GM12878 (cell line): ENCODE data around the gene LBHD1. TPM values are rescaled to one million over a fixed set of nuclear protein-coding genes. Genes with fewer than 3 reads are reported as not detected.

Source experiments
- CHD4 ChIP-seq: fragments of 200-600 bp; sonication (generic); IDR thresholded peaks from 2 replicates; pipeline ENCODE4 v1.6.1; 2016; ENCODE audit warnings: mild to moderate bottlenecking
- ESRRA ChIP-seq: IDR thresholded peaks from 2 replicates; pipeline ENCODE4 v1.6.1; 2012; ENCODE audit warnings: mild to moderate bottlenecking, low read length, improper control_type of control experiment
- MEF2A ChIP-seq: IDR thresholded peaks from 2 replicates; pipeline ENCODE4 v1.6.1; 2011; ENCODE audit warnings: low read depth, mild to moderate bottlenecking, low read length, moderate library complexity; ENCODE audit not compliant: insufficient read depth
- MYB ChIP-seq: fragments of 150-350 bp; IDR thresholded peaks from 2 replicates; pipeline ENCODE4 v1.6.1; 2014; ENCODE audit warnings: mild to moderate bottlenecking, low read depth, low read length, borderline replicate concordance
- POLR2A ChIP-seq: IDR thresholded peaks from 2 replicates; pipeline ENCODE4 v1.6.1; 2011; ENCODE audit warnings: low read depth, mild to moderate bottlenecking, low read length
- SMC3 ChIP-seq: IDR thresholded peaks from 2 replicates; pipeline ENCODE4 v1.6.1; 2011; ENCODE audit warnings: low read length, improper control_type of control experiment, borderline replicate concordance
- SPI1 ChIP-seq: IDR thresholded peaks from 2 replicates; pipeline ENCODE4 v1.6.1; 2011; ENCODE audit warnings: low read depth, mild to moderate bottlenecking, low read length, moderate library complexity, borderline replicate concordance; ENCODE audit not compliant: insufficient read depth
- SUPT20H ChIP-seq: IDR thresholded peaks from 2 replicates; pipeline ENCODE4 v1.6.1; 2011; ENCODE audit warnings: low read depth, mild to moderate bottlenecking, low read length, moderate library complexity, borderline replicate concordance; ENCODE audit not compliant: control insufficient read depth
- polyA plus RNA-seq, 11 experiments: library from polyadenylated mRNA; depleted of rRNA in 4 of 11; unstranded in 6 of 11; stranded (reverse) in 5 of 11; fragments of >200 nt; fragmentation: Nextera tagmentation in 4 of 11; fragmentation: Illumina TruSeq in 1 of 11; extraction: Ambion mirVana in 4 of 11; extraction: Trizol in 1 of 11; gene quantifications; 1 replicate in 1 of 11; 2 replicates in 10 of 11; pipeline versions ENCODE4 v1.2.1 to v1.2.3, GENCODE V29; 2011 to 2016; ENCODE audit warnings: inconsistent platforms in 2 of 11, missing spikeins in 2 of 11, low read depth in 1 of 11
- total RNA-seq, 4 experiments: library from RNA; depleted of rRNA in 3 of 4; stranded (reverse); fragments of >200 nt in 3 of 4; fragmentation: Illumina TruSeq in 1 of 4; extraction: Trizol in 1 of 4; gene quantifications; 2 replicates each; pipeline versions ENCODE4 v1.2.1 to v1.2.3, GENCODE V29; 2013 to 2021
- TF ChIP-seq, protein P1 (sequence below): fragments of 450-650 bp; formaldehyde crosslinking; IDR thresholded peaks from 2 replicates; pipeline ENCODE4 v1.5.0; 2022; ENCODE audit warnings: mild to moderate bottlenecking, missing genetic modification characterization
- TF ChIP-seq, protein P2 (sequence below): fragments of 450-650 bp; IDR thresholded peaks from 2 replicates; pipeline ENCODE4 v1.6.1; 2016; ENCODE audit warnings: mild to moderate bottlenecking
- TF ChIP-seq, protein P3 (sequence below): fragments of 450-650 bp; IDR thresholded peaks from 2 replicates; pipeline ENCODE4 v1.6.1; 2017; ENCODE audit warnings: mild to moderate bottlenecking, moderate library complexity
- TF ChIP-seq, protein P4 (sequence below): IDR thresholded peaks from 2 replicates; pipeline ENCODE4 v1.6.1; 2012; ENCODE audit warnings: mild to moderate bottlenecking, low read depth, low read length

LBHD1 gene
- total and polyA plus RNA-seq, 10 of the 15 experiments (the other 5 are each of a cell fraction or from before 2014, with no cell fraction given) = 0.79 to 12.0 (median 7.6) TPM

DNA sequence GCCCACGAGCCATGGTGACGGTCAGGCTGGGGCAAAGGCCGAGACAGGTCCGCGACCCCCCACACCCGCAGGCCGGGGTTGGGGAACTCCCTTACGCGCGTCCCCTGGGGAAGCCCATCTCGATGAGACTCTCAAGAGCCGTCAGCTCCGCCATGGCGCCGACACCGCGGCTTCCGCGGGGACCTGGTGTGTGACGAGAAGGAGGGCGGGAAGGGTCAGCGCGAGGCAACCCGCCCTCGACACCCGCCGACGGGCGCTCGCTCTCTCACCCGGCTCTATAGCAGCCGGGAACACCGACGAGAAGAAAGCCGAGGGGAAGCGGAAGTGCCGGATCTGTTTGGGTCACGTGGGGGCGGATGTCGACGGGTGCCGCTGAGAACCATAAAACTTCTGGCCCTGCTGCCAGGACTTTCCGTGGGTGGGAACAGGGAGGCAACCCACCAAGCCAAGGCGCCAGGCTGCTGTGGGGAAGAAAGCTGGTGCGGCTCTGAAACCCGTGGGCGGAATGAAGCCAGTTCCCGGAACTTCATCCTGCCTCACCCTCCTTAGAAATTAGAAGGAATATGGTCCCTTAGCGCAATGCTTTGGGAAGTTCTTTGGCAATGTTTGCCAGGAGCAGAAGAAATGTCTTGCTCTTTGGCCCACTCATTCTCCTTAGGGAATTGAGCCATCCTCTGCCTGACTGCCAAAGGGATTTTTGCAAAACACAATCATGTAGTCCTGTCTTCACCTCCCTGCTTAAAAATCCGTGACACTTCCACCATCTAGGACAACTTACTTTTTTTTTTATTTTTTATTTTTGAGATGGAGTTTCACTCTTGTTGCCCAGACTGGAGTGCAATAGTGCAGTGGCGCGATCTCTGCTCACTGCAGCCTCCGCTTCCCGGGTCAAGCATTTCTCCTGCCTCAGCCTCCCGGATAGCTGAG, 7.0 kb upstream of the LBHD1 start, which contains the start of gene UBXN1 (continued):
- TF ChIP-seq, protein P1, sequence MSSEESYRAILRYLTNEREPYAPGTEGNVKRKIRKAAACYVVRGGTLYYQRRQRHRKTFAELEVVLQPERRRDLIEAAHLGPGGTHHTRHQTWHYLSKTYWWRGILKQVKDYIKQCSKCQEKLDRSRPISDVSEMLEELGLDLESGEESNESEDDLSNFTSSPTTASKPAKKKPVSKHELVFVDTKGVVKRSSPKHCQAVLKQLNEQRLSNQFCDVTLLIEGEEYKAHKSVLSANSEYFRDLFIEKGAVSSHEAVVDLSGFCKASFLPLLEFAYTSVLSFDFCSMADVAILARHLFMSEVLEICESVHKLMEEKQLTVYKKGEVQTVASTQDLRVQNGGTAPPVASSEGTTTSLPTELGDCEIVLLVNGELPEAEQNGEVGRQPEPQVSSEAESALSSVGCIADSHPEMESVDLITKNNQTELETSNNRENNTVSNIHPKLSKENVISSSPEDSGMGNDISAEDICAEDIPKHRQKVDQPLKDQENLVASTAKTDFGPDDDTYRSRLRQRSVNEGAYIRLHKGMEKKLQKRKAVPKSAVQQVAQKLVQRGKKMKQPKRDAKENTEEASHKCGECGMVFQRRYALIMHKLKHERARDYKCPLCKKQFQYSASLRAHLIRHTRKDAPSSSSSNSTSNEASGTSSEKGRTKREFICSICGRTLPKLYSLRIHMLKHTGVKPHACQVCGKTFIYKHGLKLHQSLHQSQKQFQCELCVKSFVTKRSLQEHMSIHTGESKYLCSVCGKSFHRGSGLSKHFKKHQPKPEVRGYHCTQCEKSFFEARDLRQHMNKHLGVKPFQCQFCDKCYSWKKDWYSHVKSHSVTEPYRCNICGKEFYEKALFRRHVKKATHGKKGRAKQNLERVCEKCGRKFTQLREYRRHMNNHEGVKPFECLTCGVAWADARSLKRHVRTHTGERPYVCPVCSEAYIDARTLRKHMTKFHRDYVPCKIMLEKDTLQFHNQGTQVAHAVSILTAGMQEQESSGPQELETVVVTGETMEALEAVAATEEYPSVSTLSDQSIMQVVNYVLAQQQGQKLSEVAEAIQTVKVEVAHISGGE (CRISPR knock-in tag) = peak; percentile 42; the same call in 1 of the 2 replicates
- TF ChIP-seq CHD4 = no peak
- no peak for TF ChIP-seq ESRRA
- no peak for TF ChIP-seq SUPT20H
- peak; percentile 94 for TF ChIP-seq POLR2A
- no peak for TF ChIP-seq SMC3
- 0 out of 2 replicates have a peak, but pooled peaks have one; percentile 45 for TF ChIP-seq MEF2A
- TF ChIP-seq, protein P2, sequence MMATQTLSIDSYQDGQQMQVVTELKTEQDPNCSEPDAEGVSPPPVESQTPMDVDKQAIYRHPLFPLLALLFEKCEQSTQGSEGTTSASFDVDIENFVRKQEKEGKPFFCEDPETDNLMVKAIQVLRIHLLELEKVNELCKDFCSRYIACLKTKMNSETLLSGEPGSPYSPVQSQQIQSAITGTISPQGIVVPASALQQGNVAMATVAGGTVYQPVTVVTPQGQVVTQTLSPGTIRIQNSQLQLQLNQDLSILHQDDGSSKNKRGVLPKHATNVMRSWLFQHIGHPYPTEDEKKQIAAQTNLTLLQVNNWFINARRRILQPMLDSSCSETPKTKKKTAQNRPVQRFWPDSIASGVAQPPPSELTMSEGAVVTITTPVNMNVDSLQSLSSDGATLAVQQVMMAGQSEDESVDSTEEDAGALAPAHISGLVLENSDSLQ = no peak
- peak; percentile 84 for TF ChIP-seq SPI1
- TF ChIP-seq, protein P3, sequence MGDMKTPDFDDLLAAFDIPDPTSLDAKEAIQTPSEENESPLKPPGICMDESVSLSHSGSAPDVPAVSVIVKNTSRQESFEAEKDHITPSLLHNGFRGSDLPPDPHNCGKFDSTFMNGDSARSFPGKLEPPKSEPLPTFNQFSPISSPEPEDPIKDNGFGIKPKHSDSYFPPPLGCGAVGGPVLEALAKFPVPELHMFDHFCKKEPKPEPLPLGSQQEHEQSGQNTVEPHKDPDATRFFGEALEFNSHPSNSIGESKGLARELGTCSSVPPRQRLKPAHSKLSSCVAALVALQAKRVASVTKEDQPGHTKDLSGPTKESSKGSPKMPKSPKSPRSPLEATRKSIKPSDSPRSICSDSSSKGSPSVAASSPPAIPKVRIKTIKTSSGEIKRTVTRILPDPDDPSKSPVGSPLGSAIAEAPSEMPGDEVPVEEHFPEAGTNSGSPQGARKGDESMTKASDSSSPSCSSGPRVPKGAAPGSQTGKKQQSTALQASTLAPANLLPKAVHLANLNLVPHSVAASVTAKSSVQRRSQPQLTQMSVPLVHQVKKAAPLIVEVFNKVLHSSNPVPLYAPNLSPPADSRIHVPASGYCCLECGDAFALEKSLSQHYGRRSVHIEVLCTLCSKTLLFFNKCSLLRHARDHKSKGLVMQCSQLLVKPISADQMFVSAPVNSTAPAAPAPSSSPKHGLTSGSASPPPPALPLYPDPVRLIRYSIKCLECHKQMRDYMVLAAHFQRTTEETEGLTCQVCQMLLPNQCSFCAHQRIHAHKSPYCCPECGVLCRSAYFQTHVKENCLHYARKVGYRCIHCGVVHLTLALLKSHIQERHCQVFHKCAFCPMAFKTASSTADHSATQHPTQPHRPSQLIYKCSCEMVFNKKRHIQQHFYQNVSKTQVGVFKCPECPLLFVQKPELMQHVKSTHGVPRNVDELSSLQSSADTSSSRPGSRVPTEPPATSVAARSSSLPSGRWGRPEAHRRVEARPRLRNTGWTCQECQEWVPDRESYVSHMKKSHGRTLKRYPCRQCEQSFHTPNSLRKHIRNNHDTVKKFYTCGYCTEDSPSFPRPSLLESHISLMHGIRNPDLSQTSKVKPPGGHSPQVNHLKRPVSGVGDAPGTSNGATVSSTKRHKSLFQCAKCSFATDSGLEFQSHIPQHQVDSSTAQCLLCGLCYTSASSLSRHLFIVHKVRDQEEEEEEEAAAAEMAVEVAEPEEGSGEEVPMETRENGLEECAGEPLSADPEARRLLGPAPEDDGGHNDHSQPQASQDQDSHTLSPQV = no peak
- TF ChIP-seq, protein P4, sequence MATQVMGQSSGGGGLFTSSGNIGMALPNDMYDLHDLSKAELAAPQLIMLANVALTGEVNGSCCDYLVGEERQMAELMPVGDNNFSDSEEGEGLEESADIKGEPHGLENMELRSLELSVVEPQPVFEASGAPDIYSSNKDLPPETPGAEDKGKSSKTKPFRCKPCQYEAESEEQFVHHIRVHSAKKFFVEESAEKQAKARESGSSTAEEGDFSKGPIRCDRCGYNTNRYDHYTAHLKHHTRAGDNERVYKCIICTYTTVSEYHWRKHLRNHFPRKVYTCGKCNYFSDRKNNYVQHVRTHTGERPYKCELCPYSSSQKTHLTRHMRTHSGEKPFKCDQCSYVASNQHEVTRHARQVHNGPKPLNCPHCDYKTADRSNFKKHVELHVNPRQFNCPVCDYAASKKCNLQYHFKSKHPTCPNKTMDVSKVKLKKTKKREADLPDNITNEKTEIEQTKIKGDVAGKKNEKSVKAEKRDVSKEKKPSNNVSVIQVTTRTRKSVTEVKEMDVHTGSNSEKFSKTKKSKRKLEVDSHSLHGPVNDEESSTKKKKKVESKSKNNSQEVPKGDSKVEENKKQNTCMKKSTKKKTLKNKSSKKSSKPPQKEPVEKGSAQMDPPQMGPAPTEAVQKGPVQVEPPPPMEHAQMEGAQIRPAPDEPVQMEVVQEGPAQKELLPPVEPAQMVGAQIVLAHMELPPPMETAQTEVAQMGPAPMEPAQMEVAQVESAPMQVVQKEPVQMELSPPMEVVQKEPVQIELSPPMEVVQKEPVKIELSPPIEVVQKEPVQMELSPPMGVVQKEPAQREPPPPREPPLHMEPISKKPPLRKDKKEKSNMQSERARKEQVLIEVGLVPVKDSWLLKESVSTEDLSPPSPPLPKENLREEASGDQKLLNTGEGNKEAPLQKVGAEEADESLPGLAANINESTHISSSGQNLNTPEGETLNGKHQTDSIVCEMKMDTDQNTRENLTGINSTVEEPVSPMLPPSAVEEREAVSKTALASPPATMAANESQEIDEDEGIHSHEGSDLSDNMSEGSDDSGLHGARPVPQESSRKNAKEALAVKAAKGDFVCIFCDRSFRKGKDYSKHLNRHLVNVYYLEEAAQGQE = no peak; the same call in 1 of the 2 replicates
- no peak for TF ChIP-seq MYB
